Stimulated activated CD8-positive, alpha-beta memory T cell treated with anti-CD3 and anti-CD28 coated beads, Interleukin-15, amount 100 ng/mL, for 48 hours (primary cell): ENCODE data around the gene PHLPP1.

Experiments used
- DNase-seq, 2 donors: peaks; one replicate each; pipeline ENCODE4 v3.0.0-alpha.2; 2020; ENCODE audit warnings: low read depth in 2 of 2

The PHLPP1 gene

DNA sequence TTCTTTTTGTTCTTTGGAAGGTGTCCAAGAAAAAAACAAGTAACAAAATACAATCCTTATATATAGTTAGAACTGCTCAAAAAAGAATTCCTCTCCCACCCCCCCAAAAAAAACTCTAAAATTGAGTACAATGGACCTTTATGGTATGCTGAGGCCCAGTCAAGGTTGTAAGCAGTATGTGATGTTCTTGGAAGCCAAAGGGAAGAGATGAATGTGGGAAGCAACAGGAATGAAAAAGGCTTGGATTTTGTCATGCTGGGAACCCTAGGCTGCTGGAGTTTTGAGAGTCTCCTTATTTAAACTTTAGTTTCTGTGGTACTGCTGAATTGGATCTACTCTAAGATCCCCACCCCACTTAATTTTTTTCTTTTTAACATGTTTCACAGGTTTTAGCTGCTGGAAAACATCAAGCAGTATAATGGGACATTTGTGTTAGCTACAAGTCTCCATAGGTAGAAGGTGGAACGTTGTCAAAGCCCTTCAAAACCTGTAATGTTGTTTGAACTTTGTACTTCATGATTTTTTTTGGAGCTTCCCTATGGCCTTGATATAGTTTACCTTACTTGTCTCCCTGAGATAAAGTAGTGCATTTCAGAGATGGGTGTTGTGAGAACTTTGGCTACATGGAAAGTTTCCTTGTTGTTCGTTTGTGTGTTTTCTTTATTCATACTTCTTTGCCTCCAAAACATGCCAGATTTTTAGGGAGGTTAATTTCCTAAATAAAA lies 57.7 kb downstream of the PHLPP1 start:
- no peak for DNase-seq

DNA sequence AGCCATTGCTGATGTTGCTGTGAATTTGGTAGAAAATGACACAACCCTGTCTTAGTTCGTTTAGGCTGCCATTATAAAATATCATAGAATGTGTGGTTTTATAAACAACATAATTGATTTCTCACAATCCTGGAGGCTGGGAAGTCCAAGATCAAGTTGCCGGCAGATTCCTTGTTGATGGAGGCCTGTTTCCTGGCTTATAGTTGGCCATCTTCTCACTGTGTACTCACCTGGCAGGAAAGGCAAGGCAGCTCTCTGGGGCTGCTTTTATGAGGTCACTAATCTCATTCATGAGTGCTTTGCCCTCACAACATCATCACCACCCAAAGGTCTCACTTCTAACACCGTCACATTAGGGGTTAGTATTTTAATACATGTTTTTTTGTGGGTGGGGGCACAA lies 58.4 kb downstream of the PHLPP1 start:
- no peak for DNase-seq

DNA sequence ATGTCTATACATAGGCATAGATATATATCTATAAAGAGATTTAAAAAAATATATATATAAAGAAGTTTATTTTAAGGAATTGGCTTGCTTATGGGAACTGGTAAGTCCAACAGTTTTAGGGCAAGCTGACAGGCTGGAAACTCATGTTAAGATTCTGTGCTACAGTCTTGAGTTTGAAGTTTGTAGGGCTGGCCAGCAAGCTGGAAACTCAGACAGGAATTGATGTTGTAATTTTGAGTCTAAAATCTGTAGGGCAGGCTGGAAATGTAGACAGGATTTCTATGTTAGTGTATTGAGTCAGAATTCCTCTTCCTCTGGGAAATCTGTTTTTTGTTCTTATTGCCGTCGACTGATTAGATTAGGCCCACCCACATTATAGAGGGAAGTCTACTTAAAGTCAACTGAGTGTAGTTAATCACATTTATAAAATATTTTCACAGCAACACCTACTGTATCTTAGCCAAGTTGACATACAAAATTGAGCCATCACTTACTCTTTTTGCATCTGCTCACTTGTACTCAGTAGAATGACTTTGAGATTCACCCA lies 60.8 kb downstream of the PHLPP1 start:
- DNase-seq, result no peak

DNA sequence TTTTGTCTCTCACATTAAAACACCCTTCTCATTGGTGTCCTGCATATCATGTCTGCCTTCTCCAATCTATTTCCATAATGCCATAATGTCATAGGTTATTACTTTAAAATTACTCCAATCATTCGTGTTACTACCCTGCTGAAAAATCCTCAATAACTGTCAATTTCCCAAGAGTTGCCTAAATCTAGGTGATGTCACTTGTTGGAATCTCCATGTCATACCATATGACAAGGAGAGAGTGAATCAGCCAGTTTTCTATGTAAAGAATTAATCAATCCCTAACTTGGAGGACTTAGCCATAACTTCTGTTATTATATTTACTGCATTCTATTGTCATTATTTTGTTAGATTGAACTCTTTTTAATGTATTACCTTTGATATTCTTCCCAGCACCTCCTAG lies 62.5 kb downstream of the PHLPP1 start:
- no peak for DNase-seq

DNA sequence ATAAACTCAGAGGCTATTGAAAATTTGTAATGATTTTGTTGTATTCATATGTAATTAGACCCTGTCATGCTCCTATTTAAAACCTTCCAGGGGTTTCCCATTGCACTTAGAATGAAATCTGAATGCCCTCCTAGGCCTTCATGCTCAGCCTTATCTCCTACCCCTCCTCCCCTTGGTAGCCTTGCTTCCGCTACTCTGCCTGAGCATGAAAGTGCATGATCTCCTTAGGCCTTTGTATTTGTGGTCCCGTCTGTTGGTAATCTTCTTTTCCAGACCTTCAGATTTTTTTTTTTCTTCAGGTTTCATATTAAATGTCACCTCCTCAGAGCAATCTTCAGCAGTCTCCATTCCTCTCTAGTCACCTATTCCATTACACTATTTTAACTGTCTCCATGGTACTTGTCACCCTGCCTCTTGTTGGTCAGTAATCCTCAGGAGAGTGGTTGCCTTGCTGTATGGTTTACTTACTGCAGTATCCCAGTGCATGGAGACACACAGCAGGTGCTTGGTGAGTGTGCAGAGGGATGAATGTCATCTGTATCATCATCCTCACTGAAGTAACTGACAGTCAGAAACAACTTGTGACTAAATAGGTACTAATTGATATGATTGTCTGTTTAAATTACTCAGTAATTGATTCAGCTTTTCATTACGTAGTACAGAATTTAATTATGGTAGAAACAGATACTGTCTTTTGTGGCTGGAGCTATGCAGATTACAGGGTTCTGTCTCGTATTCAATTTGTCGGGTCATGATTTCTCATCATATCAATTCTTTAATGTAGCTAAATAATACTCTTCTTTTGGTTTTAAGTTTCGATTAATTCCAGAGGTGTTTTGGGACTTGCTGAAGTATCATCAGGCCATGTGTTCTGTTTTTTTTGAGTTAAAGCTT lies 63.9 kb downstream of the PHLPP1 start:
- no peak for DNase-seq

DNA sequence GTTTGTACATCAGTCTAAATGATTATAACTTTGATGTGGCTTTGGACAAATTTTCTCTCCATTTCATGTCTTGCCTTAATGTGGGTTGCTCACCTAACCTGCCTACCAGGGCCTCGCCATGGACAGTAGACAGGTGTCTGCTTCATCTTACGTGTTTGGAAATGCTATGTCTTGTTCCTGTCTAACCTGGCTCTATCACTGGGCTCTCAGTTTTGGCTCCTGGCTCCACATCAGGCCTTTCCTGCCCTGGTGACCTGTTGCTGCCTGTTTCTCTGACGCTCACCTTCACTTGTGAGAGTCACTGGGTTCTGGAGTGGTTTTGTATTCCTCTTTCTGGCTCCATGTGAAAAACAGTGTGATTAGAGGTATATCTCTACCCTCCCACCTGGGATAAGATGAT lies 65.9 kb downstream of the PHLPP1 start:
- DNase-seq, result no peak

DNA sequence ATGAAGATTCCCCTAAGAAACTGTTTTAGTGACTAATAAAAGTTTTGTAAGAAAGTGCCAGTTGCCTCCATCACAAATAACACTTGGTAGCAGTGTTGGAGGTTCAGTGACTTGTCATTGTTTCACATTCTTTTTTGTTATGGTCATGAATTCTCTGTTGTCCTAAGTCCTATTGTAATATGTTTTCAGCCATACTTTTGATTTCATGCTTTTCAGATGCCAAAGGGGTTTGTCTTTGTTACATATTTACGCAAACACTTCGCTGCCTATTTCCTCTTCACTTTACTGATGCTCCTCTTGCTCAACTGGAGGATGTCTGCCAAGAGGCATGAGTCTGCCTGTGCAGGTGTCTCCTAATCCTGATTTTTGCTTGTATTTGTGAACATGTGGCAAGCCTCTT lies 66.6 kb downstream of the PHLPP1 start:
- no peak for DNase-seq

DNA sequence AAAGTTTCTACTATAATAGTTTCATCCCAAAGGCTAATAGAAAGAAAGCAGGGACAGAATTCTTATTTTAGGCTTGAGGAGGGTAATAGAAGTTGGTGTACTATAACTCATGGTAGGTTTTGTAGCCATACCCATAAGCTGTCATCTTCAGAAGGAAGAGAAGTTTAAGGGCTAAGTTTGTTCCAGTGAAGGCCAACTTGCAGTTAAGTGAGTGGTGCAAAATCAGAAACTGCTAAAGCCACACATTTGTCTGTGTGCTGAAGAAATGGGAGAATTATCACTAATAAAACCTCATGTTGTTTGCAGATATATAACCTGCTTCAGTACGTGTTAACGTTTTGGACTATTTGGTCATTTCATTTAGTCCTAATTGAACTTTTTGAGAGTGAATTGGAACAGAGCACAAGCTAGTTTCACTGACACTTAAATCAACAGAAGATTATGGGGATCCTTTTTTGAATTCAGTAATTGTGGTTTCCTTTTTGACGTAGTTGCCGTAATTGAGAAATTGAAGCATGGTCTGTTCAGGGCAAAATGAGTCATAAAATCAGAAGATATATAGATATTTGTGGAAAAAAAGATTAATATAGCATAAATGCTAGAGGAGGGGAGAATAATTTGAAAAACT lies 69.1 kb downstream of the PHLPP1 start:
- DNase-seq, result no peak

DNA sequence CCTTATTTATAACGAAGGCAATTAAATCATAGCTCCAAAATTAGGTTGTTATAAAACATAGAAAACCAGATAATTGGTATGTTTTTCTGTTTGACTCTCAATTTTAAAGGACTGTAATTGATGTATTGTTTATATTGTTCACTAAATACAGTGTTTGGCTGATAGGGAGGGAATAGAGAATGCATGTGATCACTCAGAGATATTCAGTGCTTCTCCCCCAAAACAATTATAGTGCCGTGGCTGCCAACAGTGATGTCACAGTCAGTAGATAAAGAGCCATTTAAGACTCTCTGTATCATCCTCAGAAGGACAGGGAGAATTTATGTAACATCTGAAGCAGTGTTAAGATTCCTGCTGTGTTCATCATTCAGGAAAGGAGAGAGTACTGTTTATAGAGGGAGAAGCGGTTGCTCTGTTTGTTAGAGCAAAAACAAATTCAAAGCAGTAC lies 69.6 kb downstream of the PHLPP1 start:
- DNase-seq, result no peak

DNA sequence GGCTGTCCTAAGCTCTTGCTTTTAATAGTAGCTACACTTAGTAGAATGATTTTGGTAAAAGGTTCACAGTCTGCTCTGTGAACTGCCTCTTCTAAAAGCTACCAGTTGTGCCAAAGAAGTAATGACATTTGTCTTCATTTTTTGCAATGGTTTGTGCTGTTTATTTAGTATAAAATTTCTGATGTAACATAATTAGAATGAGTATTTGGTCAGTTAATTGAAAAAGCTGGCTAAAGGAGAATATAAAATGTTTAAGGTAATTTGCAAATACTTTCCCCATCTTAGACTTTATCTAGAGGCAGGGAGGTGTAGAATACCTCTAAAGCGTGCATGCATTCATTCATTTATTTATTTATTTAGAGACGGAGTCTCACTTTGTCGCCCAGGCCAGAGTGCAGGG lies 71.3 kb downstream of the PHLPP1 start:
- no peak for DNase-seq

DNA sequence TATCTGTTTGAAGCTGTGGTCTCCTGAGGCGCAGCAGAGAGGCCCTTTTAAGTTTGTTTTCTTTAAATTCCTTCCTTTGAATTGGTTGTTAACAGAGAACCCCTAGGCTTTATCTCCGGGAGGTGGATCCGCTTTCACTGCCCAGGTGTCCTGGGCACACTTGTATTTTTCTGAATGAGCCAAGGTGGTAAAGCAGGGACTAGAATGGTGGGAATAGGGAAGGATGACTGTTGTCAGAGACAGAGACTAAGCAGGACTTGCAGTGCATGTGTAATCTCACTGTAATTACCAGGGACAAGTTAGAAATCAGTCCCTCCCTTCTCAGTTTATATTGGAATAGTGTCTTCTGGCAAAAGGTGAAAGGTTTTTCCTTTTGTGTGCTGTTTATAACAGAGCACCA lies 72.8 kb downstream of the PHLPP1 start:
- DNase-seq, result no peak

DNA sequence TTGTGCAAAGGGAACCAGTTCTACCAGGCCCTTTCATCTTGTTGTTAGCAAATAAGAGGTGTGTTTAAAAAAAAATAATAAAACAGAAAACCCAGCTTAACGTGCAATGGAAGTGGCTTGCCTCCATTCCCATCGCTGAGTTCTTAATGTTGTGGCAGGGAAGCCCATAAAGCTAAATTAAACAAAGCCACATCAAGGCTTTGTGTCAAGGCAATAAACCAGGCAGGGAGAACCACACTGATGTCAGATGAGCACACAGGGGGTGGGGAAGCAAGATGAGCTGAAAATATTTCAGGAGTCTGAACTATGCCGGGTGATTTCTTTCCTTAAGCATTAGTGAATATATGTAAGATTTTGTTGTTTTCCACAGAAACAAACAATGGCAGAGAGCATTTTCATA lies 73.5 kb downstream of the PHLPP1 start:
- DNase-seq, result no peak

DNA sequence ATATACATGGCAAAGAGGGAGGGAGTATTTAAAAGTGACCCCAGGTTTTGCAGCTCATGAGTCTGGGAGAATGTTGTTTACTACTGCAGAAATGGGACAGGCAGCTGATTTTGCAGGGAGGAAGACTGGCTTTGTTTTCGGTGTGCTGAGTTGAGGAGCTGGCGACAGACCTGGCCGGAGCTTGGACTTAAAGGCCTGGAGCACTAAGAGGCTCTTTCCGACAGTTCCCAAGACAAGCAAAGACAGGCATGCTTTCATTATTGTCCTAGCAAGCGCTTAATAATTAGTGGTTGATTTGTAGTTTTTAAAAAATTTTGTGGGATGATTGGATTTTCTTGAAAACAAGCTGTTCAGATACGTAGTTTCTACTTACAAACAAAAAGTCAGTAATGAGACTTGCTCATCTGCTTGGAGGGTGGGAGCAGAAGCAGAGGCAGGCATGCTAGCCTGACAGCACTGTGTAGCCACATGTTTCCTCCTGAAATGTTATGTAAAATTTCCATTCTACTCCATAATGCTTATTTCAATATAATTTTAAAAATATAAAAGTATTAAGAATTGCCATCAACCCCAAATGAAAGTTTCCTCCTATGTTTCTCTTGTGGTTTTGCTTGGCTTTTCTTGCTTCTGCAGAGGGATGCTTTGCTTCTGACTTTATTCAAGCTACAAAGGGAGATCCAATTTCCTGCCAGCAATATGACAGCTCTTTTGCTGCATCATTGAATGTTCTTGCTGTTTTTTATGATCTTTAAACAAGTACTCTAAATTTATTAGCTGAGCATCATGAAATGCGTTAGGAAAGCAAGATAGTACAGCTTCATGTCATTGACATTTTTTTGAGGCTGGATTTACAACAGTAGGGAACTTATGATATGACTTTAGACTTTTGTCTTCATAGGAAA lies 75.8 kb downstream of the PHLPP1 start:
- DNase-seq, result no peak

DNA sequence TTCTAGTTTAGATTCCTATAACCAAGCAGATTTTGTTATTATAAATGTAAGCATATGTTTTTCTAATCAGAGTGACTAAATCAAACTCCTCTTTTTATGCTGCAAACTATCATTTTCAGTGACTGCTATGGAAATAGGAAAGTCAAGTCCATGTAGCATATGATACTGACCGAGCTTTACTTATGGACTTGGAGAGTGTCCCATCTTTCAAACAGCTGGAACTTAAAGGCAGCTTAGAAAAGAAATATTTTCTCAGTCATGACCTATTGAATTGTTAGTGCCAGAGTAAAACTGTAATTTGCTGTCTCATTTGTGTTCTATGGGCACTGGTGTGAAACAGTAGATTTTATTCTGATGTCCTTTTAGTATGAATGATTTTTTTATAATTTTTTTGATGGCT lies 76.7 kb downstream of the PHLPP1 start:
- DNase-seq, result no peak

DNA sequence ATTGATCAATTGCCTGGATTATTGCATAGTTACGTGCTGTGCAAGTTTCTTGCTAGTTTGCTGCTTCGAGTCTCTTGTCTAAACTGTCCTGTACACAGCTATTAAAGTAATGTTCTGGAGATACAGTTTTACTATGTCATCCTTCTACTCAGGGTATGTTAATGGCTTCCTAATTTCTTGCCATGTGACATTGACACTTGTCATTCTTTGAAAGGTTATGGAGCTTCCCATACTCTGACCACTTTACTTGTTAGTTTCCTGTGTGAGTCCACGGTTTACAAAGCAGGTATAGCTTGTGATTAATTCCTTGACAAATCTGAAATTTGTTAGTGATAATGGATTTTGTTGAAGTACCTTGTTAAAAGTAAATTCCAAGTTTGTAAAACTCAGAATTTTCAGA lies 80.5 kb downstream of the PHLPP1 start:
- DNase-seq, result no peak

DNA sequence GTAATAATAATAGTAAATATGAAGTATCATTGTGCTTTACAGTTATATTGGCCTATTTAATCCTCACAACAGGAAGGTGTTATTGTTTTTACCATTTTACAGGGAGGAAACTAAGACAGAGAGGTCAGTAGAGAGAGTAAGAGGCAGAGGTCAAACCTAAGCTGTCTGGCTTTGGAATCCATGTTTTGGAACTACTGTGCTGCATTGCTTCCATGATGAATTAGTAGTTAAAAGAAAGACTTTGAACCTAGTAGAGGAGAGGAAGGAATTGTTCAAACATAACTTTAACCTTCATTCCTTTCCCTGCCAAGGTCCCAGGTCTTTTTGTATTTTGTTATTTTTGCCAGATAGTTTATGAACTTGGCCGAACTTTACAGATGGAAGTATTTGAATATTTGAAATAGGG lies 80.9 kb downstream of the PHLPP1 start:
- no peak for DNase-seq

DNA sequence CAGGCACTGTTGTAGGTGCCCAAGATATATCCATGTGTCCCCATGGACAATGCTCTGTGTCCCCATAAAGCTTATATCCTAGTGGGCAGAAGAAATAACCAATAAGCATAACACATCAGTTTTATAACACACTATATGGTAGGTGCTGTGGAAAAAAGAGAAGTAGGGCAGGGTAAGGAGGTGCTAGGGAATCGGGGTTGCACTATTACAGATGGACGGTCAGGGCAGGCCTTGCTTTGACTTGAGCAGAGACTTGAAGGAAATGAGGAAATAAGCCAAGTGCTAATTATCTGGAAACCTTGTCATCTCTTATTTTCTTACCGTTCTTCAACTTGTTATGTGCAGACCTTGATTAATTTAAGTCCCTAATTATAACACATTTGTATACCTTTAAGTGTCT lies 82.0 kb downstream of the PHLPP1 start:
- no peak for DNase-seq

DNA sequence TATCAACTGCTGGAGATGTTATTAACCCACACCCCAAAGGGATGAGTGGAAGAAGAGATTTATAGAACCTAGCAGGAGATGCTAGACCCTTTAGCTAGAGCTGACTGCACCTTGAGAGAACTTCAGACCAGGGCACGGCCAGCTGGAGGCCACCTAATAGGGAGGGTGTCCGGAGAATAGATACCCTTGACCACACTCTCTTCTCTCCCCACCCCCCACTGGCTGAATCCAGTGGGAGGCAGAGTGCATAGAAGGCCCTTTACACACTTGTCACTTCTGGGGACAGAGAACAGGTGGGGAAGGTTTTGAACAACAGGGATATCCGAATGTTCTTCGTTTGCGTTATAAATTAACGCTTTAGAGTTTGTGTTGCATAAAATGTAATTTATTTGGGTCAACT lies 84.6 kb downstream of the PHLPP1 start:
- DNase-seq, result no peak

DNA sequence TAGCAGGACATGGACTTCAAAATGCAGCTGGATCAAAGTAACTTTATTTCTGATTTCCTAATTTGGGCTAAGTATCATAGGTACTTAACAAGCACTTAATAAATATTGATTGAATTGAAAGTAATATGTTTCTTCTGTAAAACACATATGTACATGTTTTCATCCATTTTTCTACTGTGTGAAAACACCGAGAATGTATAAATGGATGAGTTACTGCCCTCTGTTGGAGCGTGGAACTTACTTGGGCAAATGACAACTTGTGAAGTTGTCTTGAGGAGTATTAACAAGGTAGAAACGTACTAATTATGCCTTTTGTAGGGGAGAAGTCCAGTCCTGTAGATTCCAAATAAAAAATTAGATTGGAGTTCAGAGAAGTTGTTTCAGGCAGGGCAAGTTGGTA lies 87.2 kb downstream of the PHLPP1 start:
- DNase-seq, result no peak

DNA sequence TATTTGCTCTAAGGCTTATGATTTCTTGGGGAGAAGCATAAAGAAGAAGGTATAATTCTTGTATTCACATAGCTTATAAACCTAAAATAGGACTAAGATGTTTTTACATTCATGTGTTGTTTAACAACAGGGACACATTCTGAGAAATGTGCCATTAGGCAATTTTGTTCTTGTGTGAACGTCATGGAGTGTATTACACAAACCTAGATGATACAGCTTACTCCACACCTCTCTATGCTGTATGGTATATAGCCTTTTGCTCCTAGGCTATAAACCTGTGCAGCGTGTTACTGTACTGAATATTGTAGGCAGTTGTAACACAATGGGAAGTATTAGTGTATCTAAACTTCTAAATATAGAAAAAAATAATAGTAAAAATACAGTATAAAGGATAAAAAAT lies 92.1 kb downstream of the PHLPP1 start:
- no peak for DNase-seq

DNA sequence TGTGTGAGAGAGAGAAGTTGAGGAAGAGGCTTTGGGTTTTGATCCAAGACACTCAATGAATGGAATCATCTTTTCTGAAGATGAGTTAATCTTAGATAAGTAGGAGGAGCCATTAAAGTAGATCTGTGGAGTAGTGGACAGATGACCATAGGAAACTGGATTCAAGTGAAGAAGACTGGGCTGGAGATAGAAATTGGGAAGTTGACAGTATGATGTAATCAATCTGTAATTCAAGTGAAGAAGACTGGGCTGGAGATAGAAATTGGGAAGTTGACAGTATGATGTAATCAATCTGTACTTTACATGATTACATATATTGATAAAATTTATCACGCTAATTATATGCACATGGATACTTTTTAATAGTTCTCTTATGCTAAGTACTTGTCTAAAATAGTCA lies 92.8 kb downstream of the PHLPP1 start:
- no peak for DNase-seq
